Body of pancreas (tissue), 4 donors: ENCODE results near the gene CYTH3. TPM values are rescaled to one million over a fixed set of nuclear protein-coding genes. Genes with fewer than 3 reads are reported as not detected.

Experiments used
- ATAC-seq: fragments of 150-250 bp; one replicate; pipeline ENCODE4 v1.9.1; 2016
- DNase-seq, 4 donors: peaks; one replicate each; pipeline ENCODE4 v3.0.0-alpha.2; 2019
- H3K27ac ChIP-seq, 4 donors: fragments of 200-600 bp; sonication (generic); 1 replicate in 3 of 4; 2 replicates in 1 of 4; pipeline versions ENCODE4 v1.5.1 to v1.6.1; 2016 to 2019; ENCODE audit warnings: mild to moderate bottlenecking in 1 of 4, mixed read lengths in 1 of 4, moderate library complexity in 1 of 4
- H3K27me3 ChIP-seq, 2 donors: fragments of 200-600 bp; sonication (generic); one replicate each; pipeline ENCODE4 v1.6.0; 2016; ENCODE audit warnings: mild to moderate bottlenecking in 1 of 2
- H3K36me3 ChIP-seq, 2 donors: fragments of 200-600 bp; sonication (generic); replicated peaks in 1 of 2; 2 replicates each; pipeline ENCODE4 v1.5.1; 2016; ENCODE audit warnings: low read depth in 2 of 2; ENCODE audit not compliant: insufficient read depth in 1 of 2
- H3K4me1 ChIP-seq: fragments of 200-600 bp; sonication (generic); one replicate; pipeline ENCODE4 v1.6.0; 2016
- H3K4me3 ChIP-seq, 2 donors: fragments of 200-600 bp; sonication (generic); 1 replicate in 1 of 2; 2 replicates in 1 of 2; pipeline ENCODE4 v1.5.1; 2016 to 2019
- H3K9me3 ChIP-seq, 3 donors: fragments of 200-600 bp; sonication (generic); 1 replicate in 2 of 3; 2 replicates in 1 of 3; pipeline ENCODE4 v1.5.1; 2016
- CTCF ChIP-seq, 7 experiments: fragments of 450-650 bp in 4 of 7; fragments of 200-600 bp in 3 of 7; sonication (generic) in 3 of 7; IDR thresholded peaks; one replicate each; pipeline ENCODE4 v1.5.1; 2016 to 2019; ENCODE audit warnings: antibody characterized with exemption in 7 of 7
- POLR2A ChIP-seq, 3 donors: fragments of 450-650 bp; IDR thresholded peaks; one replicate each; pipeline ENCODE4 v1.6.1; 2016; ENCODE audit warnings: antibody characterized with exemption in 3 of 3, mild to moderate bottlenecking in 2 of 3
- WGBS, 2 donors: methylation state at CpG; one replicate each; pipeline ENCODE4 v1.1.5; 2017; 5-methylcytosine and 5-hydroxymethylcytosine counted together
- intact Hi-C: fragments of 100-400 bp; cut with DNase I; formaldehyde crosslinking; loops from one replicate; pipeline ENCODE4 v1.15.1; 2023
- total RNA-seq, 2 donors: library from RNA; depleted of rRNA; stranded (reverse); fragments of >200 nt; gene quantifications; one replicate each; pipeline ENCODE4 v1.1.0, GENCODE V29; 2016

The CYTH3 gene
- total RNA-seq, 2 donors from 2014 or later = 14.0 to 18.8 TPM

GRCh38 chr7:6290319-6290741, 17.9 kb upstream of the CYTH3 start:
- H3K4me1 ChIP-seq = no peaks in the 10 kb centered on the region
- ATAC-seq (no peak), DNase-seq (no peak)
- intact Hi-C loops = no loop called here
- no peaks in the 10 kb centered on the region for H3K36me3 ChIP-seq
- no peak overlapping the region for H3K27ac ChIP-seq
- H3K4me3 ChIP-seq = no peak overlapping the region
- no peaks in the 10 kb centered on the region for H3K27me3 ChIP-seq
- H3K9me3 ChIP-seq = no peaks in the 10 kb centered on the region
- TF ChIP-seq CTCF (IDR thresholded peaks at IDR 0.05) (no peak), POLR2A (IDR thresholded peaks at IDR 0.05) (no peak)
- WGBS, 2 donors = 81 to 84% methylated on average over 8 to 9 of the region's 9 CpGs

GRCh38 chr7:6288270-6288860, 15.9 kb upstream of the CYTH3 start:
- DNase-seq (no peak), ATAC-seq (no peak)
- H3K27ac ChIP-seq = no peak overlapping the region
- intact Hi-C loops = no loop called here
- H3K27me3 ChIP-seq = no peaks in the 10 kb centered on the region
- H3K4me1 ChIP-seq = no peaks in the 10 kb centered on the region
- no peak for TF ChIP-seq CTCF (IDR thresholded peaks at IDR 0.05)
- H3K36me3 ChIP-seq = no peaks in the 10 kb centered on the region
- no peak overlapping the region for H3K4me3 ChIP-seq
- no peaks in the 10 kb centered on the region for H3K9me3 ChIP-seq
- 97 to 100% methylated on average over 2 of the region's 2 CpGs for WGBS, 2 donors

- H3K27ac ChIP-seq = no peak overlapping the region
- 90 to 92% methylated on average over 8 of the region's 8 CpGs for WGBS, 2 donors
- no peak overlapping the region for H3K4me3 ChIP-seq
- DNase-seq (no peak), ATAC-seq (no peak)
- no peaks in the 10 kb centered on the region for H3K4me1 ChIP-seq
- no peaks in the 10 kb centered on the region for H3K36me3 ChIP-seq
- no peaks in the 10 kb centered on the region for H3K9me3 ChIP-seq
- intact Hi-C loops = no loop called here
- TF ChIP-seq POLR2A (IDR thresholded peaks at IDR 0.05) (no peak), CTCF (IDR thresholded peaks at IDR 0.05) (no peak)
- no peaks in the 10 kb centered on the region for H3K27me3 ChIP-seq
These were observed 14.1 kb upstream of the CYTH3 start for GRCh38 chr7:6286486-6286885.

GRCh38 chr7:6284461-6285360, 12.3 kb upstream of the CYTH3 start:
- H3K4me1 ChIP-seq = no peaks in the 10 kb centered on the region
- no peak overlapping the region for H3K27ac ChIP-seq
- intact Hi-C loops = no loop called here
- H3K4me3 ChIP-seq = no peak overlapping the region
- ATAC-seq (no peak), DNase-seq (no peak)
- no peaks in the 10 kb centered on the region for H3K9me3 ChIP-seq
- H3K27me3 ChIP-seq = no peaks in the 10 kb centered on the region
- TF ChIP-seq CTCF (IDR thresholded peaks at IDR 0.05) (no peak), POLR2A (IDR thresholded peaks at IDR 0.05) (no peak)
- 79% methylated on average over 7 to 20 of the region's 20 CpGs for WGBS, 2 donors
- no peaks in the 10 kb centered on the region for H3K36me3 ChIP-seq
